HG03139 (cell line): ENCODE data around the gene CLN3.
"Not testable (repeated sequence)": the region's sequence is repeated elsewhere in the genome, so short reads cannot be mapped to it uniquely, and the experiment has no call there.

ENCODE experiments used
- ATAC-seq: cut with Tn5 transposase; IDR thresholded peaks from one replicate; pipeline ENCODE4 v1.9.1; 2021; ENCODE audit not compliant: unreplicated experiment

CLN3 gene

DNA sequence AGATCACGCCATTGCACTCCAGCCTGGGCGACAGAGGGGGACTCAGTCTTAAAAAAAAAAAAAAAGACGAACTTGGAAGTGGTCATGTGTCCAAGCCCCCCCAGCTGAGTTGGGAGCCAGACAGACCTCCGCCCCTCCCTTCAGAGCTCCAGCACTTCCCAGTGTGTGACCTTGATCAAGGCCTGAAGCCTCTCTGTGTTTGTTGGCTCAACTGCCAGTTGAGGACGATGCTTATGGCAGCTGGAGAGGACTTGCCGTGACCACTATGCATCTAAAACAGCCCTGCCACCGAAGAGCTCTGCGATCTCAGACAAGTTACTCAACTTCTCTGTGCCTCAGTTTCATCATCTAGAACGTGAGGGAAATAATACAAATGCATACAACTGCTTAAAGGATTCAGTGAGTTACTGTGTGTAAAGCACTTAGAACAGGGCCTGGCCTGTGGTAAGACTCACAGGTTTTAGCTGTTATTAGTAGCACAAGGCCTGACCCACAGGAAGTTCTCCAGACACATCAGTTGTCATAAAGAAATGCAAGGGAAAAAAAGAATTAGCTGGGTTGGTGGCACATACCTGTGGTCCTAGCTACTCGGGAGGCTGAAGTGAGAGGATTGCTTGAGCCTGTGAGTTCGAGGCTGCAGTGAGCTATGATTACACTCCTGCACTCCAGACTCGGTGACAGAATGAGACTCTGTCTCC, 21.8 kb upstream of the CLN3 start:
- no peak for ATAC-seq

DNA sequence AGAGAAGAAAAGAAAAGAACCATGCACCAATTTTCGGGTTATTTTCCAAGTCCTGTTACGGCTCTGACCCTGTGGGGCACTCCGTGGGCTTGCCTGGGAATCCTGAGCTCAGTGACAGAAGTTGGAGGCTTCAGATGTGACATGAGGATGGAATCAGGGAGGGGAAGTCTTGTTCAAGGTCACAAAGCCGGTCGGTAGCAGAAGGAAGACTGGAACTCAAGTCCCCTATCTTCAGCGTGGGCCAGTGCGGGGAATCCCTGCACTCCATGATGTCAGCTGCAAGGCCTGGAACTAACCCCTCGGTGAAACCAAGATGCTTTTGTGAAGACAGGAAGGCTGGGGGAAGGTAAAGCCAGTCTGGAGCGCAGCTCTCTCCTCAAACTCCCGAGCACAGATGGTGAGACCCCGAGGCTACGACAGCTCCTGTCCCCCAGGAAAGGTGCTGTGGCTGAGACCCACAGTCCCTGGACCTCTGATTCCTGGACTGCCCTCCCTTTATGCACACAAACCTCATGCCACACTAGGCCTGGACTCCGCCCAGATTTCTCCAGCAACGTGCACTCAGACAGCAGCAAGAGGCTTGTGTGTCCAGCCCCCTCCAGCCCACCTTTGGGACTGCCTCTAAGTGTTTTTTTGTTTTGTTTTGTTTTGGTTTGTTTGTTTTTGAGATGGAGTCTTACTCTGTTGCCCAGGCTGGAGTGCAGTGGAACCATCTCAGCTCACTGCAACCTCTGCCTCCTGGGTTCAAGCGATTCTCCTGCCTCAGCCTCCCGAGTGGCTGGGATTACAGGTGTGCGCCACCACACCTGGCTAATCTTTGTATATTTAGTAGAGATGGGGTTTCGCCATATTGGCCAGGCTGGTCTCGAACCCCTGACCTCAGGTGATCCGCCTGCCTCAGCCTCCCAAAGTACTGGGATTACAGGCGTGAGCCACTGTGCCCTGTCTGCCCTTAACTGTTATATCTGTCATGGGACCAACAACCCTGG, 20.2 kb upstream of the CLN3 start:
- ATAC-seq = no peak

DNA sequence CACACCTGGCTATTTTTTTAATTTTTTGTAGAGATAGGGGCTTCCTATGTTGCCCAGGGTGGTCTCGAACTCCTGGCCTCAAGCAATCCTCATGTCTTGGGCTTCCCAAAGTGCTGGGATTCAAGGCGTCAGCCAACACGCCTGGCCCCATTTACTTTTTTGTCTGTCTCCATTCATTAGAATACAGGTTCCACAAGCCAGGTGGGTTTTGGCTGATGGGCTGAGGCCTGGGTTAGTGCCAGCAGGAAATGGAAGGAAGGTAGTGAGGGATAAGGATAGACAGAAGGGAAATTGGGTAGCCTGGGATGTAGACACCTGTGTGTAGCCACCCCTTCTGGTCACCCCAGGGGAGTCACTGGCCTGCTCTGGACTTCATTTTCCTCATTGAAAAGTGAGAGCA, 19.2 kb upstream of the CLN3 start:
- ATAC-seq = no peak

DNA sequence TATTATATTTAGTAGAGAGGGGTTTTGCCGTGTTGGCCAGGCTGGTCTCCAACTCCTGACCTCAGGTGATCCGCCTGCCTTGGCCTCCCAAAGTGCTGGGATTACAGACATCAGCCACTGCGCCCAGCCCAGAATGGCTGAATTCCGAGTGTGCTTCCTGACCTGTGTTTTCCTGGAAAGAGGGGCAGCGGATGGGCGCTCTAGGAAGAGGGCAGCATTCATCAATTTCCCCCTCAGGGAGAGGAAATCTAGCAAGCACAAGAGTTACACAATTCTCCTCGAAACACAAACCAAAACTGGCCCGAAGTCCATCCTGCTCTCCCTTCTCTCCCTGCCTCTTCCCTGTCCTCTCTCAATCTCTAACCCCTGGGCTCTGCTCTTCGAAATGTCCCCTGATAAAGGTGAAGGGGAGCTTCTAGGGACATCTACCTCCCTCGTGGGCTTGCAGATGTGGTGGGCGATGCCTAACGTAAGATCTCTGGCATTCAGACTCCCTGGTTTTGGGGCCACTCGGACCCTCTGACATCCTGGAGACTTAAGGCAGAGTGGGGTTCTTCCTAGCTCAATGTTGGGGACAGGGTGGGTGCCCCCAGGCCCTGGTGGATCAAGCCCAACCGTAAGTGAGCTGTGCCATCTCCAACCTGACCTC, 13.7 kb upstream of the CLN3 start:
- no peak for ATAC-seq

DNA sequence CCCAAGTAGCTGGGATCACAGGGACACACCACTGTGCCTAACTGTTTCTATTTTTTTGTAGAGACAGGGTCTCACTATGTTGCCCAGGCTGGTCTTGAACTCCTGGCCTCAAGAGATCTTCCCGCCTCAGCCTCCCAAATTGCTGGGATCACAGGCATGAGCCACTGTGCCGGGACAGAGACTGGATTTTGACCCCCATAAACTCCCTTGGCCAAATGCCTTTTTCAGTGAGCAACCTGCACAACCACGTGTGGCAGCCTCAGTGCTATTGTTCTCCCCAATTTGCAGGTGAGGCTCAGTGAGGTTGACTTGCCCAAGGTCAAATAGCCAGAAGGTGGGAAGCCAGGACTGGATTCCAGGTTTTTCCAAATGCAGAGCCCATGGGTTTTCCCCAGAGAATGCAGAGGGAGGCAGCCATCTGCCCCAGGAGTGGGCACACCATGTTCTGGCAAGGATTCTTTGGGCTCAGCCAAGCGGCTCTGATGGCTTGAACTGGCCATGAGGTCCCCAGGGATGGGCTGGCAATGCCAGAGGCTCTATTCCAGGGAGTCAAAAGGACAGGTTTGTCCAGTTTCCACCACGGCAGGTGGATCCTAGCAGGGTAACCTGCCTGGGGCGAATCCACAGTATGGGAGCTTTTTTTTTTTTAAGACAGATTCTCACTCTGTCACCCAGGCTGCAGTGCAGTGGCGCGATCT, 13.0 kb upstream of the CLN3 start:
- ATAC-seq = no peak

DNA sequence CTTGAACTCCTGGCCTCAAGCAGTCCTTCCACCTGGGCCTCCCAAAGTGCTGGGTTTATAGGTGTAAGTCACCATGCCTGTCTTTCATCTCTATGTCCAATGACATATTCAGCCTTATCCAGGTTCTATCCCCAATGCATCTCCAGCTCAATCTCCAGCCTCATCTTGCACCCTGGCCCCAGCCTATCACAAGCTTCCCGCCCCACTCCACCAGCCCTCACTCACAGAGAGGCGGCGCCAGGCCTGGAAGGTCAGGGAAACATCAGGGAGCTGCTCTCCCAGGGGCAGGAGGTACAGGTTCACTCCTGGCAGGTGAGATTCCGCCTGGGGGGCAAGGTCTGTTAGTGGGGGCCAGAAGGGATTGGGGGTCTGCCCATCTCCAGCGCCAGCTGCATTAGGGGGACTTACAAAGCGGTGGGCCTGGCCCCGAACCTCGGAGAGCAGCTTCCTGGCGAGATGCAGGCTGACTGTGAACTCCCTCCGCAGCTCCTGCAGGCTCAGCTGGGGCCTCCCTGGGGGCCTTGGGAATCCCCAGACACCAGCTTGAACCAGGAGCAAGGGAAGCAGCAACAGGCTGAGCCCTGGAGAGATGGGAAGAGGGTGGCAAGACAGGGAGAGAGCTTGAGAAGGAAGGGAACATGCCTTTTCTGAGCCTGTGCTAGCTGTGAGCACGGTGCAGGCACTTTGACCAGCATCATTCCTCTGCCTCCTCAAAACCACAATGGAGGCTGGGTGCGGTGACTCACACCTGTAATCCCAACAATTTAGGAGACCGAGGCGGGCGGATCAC, 11.8 kb upstream of the CLN3 start:
- ATAC-seq = no peak

DNA sequence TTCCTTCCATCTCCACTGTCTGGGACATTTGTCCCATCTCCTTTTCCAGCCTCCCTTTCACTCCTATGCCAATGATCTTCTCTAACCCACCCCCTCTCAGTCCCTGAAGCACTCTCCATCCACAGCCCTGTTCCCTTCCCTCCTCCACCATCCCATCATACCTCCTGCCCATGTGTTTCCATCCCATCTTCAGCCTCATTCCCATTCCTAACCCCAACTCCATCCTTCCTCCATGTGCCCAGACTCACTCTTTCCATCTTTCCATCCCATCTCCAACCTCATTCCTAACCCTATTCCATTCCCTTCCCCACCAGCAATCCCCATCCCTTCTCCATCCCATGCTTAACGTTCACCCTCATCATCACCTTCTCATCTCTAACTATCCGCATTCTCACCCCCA, 10.4 kb upstream of the CLN3 start:
- ATAC-seq = no peak

DNA sequence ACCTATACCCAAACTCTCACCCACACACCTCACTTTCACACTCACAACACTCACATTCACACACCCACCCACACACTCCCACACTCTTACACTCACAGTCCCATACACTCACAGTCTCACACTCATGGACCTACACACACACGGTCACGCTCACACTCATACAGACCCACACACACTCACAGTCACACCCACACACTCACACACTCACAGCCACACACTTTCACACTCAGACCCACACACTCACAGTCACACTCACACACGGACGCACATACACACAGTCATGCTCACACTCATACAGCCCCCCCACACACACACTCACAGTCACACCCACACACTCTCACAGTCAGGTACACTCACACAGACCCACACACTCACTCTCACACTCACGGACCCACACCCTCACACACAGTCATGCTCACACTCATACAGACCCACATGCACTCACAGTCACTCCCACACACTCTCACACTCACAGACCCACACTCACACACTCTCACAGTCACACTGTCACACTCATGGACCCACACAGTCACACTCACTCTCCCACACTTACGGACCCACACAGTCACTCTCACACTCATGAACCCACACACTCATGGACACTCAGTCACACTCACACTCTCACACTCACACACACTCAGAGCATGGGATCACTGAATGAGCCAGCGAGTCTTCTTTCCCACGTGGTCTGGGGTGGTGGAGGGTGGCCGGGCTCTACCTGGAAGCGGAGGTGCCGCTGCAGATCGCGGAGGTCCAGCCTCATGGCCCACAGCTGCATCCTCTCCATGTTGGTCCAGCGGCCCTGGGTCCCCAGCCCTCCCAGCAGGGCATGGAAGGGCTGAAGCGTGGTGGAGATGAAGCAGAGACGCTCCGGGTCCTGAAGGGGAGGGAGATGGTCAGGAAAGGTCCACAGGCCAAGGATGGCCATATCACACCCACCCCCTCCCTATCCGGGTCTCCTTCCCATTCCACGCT, 9.7 kb upstream of the CLN3 start:
- ATAC-seq = no peak

DNA sequence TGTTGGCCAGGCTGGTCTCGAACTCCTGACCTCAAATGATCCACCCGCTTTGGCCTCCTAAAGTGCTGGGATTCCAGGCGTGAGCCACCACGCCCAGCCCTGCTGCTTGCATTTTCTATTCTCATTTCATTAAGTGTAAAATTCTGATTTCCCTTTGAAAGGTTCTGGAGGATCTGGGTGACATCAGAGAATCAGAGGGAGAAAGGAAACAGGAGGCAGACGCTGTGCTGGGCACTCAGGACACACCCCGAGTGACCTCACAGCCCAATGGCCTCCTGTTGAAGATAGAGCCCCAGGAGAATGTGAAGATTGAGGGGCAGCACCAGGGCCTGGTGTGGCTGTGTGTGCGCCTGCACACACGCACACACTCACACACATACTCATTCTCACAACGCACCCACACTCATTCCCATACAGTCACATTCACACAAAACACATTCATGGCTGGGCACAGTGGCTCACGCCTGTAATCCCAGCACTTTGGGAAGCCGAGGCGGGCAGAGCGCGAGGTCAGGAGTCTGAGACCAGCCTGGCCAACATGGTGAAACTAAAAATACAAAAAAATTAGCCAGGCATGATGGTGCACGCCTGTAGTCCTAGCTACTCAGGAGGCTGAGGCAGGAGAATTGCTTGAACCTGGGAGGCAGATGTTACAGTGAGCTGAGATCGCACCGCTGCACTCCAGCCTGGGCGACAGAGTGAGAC, 8.8 kb upstream of the CLN3 start:
- not testable (repeated sequence) for ATAC-seq

DNA sequence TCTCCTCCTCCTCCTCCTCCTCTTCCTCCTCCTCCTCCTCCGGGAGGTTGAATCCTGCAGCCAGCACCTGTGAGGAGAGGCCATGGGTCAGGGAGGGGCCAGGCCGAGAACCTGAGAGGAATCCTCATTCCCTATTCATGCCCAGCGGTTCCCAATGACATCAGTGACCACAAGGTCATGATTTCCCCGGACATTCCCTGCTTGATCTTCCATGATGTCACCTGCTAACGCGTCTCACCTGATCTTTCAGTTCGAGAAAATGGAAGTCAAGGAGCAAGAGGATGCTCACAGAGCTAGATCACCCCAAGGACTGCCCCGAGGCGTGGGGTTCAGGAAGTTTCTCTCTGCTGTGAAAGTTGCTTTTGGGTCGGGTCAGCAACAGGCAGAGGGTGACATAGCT, 8.0 kb upstream of the CLN3 start:
- no peak for ATAC-seq

DNA sequence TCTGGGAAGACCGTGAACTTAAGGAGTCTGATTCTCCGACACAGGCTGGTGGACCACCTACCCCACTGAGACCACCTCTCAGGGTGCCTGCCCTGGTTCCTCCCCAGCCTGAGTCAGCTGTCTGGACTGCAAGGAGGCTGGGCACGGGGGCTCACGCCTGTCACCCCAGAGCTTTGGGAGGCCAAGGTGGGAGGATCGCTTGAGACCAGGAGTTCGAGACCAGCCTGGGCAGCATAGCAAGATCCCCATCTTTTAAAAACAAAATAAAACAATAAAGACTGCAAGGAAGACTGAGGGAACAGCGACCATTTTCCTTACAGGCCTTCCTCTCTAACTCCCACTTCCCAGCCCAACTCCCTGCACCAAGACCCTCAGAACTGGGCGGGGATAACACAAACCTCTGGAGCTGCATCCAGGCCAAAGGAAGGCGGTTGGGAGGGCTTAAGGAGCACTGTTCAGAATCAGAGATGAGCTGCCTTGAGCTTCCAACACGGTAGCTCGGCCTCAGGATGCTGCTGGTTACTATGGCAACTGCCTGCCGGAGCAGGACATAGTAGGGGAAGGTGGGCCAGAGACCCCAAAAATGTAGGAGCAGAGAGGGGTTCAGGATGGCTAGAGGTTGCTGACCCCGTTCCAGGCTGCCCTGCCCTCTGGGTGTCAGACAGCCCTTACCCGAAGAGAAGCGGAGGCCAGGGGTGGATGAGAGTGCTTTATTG, 7.0 kb upstream of the CLN3 start:
- ATAC-seq = no peak

DNA sequence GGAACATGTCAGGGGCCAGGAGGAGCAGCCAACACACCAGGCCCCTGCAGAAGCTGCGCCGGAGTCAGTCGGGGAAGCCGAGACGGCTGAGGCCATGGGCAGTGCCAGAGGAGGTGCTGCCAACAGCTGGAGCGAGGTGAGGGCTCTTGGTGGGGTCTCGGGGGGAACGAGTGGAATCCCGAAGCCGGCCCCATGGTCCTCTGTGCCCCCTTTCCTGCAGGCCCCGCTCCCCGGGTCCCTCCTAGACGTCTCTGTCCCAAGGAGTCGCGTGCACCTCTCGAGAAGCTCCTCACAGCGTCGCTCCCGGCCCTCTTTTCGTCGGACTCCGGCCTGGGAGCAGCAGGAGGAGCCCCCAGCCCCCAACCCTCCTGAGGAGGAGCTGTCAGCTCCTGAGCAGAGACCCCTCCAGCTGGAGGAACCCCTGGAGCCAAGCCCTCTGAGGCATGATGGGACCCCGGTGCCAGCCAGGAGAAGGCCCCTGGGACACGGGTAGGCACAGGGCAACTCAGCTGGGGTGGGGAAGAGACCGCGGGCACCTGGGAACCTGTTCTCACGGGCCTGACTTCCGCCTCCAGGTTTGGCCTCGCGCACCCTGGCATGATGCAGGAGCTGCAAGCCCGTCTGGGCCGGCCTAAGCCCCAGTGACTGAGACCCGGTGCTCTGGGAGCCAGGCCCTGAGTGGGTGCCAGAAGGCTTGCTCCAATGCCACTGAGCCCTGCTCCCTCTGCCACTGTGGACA, 6.2 kb upstream of the CLN3 start:
- no peak for ATAC-seq

DNA sequence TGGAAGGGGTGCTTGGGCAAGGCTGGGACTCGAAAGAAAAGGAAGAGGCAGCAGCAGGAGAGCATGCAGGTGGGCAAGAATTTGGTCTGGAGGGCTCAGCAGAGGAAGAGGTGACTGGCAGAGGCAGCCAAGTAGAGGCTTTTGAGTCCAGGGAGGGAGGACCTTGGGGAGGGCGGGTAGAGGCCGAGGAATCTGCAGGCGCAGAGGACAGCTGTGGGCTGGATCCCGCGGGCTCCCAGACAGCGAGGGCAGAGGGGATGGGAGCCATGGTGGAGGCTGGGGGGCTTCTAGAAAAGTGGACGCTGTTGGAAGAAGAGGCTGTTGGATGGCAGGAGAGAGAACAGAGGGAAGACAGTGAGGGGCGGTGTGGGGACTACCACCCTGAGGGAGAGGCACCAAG, 5.5 kb upstream of the CLN3 start:
- no peak for ATAC-seq

DNA sequence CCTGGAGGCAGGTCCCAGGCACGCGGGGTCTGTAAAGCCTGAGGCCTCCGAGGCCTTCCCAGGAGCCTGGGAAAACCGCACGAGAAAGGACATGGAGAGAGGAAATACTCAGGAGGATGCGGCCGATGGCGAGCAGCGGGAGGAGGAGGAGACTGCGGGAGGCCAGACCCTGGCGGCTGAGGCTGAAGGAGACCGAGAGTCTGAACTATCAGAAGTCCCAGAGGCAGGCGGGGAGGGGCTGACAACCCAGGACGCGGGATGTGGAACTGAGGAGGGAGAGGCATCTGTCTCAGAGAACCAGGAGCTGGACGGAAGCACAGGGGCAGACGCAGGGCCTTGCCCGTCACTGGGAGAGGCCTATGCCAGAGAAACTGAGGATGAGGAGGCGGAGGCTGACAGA, 5.0 kb upstream of the CLN3 start:
- ATAC-seq = no peak

DNA sequence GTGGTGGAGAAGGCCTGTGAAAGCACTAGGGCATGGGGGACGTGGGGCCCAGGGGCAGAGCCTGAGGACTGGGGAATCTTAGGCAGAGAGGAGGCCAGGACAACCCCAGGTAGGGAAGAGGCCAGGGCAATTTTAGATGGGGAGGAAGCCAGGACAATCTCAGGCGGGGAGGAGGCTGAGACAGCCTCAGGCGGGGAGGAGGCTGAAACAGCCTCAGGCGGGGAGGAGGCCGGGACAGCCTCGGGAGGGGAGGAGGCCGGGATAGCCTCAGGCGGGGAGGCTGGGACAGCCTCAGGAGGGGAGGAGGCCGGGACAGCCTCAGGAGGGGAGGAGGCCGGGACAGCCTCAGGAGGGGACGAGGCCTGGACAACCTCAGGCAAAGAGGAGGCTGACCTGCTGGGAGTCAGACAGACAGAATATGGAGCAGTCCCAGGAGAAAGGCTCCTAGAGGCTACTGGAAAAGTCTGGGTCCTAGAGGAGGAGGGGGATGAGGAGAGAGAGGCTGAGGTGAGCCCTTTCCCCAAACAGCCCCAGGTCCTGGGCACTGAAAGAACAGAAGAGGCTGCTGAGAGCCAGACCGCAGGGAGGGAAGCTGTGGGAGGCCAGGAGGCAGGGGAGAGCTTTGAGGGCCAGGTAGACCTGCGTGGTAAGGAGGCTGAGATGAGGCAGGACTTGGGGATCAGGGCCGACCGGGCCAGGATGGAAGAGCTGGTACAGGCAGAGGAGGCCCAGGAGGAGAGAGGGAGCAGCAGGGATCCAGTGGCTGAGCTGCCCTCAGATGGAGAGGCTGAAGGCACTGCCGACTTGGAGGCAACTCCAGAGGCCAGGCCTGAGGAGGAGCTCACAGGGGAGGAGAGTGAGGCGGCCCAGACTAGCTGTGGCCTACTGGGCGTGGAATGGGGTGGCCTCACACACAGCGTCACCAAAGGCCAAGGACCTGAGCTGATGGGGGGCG, 4.2 kb upstream of the CLN3 start:
- no peak for ATAC-seq

DNA sequence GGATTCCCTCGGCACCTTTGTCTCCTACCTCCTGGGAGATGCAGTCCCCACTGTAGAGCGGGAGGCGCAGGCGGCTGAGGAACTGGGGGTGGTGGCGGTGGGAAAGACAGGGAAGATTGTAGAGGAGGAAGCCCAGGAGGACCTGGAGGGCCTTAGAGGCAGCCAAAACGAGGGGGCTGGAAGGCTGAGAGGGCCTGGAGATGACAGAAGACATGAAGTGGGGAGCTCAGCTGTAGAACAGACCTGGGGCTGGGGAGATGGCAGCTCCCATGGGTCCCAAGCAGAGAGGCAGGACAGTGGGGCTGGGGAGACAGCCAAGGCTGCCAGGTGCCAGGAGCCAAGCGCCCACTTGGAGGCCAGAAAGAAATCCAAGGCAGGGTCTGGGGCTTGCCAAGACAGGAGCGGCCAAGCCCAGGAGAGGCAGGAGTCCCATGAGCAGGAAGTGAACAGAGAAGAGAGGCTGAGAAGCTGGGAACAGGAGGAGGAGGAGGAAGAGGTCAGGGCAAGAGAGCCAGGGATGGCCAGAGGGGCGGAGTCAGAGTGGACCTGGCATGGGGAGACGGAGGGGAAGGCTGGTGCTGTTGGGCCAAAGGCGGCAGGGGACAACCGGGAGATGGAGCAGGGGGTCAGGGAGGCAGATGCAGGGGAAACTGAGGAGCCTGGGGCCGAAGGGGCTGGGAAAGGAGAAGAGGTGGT, 3.4 kb upstream of the CLN3 start:
- no peak for ATAC-seq
